ENCODE data around the gene ZNF830. TPM values are rescaled to one million over a fixed set of nuclear protein-coding genes. Genes with fewer than 3 reads are reported as not detected.

Gene ZNF830
- total and polyA plus RNA-seq, 9 of the 15 experiments (the other 6 are each of a cell fraction or from before 2014, with no cell fraction given) = 13.1 to 28.7 (median 21.7) TPM

DNA sequence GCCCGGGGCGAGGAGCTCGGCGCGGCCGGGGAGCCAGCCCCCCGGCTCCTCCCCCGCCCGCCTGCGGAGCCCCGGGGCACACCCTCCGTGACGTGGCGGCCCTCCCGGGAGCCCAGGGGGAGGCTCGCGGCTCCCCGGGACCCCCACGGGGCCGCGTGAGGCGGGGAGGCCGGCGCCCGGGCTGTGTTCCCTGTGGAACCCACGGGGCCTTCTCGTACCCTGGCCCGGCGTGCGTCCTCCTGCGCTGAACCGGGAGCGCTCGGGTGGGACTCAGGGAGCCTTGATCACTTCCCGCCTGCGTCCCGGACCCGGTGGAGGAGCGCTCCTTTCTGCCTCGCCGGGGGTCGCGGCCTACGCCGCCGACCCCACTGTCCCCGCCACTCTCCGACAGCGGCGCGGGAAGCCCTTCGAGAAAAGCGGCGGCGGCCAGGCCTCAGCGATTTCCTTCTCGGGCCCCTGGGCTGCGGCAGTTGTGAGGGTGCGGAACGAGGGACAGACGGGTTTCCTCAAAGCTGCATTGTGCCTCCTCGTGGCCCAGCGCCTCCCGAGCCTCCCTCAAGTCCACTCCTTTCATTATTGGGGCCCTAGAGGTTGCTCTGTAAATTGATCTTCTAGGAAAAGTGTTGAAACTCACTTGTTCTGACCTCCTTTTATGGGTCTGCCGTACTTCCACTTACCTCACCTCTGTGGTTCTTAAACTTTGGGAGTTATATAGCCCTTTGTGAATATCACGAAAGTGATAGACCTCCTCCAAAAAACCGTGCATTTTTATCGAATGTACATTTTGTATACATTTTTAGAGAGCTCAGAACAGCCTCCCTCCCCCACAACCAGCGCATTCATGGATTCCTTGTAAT, 19.6 kb downstream of the ZNF830 start (continued):
- TF ChIP-seq MGA (IDR thresholded peaks at IDR 0.05) = peak; percentile 73
- peak; percentile 78 for TF ChIP-seq RBBP5 (IDR thresholded peaks at IDR 0.05; ENCODE audit: borderline replicate concordance, insufficient read depth, low read length, poor library complexity, severe bottlenecking)
- TF ChIP-seq, protein P1, sequence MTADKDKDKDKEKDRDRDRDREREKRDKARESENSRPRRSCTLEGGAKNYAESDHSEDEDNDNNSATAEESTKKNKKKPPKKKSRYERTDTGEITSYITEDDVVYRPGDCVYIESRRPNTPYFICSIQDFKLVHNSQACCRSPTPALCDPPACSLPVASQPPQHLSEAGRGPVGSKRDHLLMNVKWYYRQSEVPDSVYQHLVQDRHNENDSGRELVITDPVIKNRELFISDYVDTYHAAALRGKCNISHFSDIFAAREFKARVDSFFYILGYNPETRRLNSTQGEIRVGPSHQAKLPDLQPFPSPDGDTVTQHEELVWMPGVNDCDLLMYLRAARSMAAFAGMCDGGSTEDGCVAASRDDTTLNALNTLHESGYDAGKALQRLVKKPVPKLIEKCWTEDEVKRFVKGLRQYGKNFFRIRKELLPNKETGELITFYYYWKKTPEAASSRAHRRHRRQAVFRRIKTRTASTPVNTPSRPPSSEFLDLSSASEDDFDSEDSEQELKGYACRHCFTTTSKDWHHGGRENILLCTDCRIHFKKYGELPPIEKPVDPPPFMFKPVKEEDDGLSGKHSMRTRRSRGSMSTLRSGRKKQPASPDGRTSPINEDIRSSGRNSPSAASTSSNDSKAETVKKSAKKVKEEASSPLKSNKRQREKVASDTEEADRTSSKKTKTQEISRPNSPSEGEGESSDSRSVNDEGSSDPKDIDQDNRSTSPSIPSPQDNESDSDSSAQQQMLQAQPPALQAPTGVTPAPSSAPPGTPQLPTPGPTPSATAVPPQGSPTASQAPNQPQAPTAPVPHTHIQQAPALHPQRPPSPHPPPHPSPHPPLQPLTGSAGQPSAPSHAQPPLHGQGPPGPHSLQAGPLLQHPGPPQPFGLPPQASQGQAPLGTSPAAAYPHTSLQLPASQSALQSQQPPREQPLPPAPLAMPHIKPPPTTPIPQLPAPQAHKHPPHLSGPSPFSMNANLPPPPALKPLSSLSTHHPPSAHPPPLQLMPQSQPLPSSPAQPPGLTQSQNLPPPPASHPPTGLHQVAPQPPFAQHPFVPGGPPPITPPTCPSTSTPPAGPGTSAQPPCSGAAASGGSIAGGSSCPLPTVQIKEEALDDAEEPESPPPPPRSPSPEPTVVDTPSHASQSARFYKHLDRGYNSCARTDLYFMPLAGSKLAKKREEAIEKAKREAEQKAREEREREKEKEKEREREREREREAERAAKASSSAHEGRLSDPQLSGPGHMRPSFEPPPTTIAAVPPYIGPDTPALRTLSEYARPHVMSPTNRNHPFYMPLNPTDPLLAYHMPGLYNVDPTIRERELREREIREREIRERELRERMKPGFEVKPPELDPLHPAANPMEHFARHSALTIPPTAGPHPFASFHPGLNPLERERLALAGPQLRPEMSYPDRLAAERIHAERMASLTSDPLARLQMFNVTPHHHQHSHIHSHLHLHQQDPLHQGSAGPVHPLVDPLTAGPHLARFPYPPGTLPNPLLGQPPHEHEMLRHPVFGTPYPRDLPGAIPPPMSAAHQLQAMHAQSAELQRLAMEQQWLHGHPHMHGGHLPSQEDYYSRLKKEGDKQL (CRISPR knock-in tag; IDR thresholded peaks at IDR 0.05; ENCODE audit: borderline replicate concordance) = no peak
- peak; percentile 91 for TF ChIP-seq ZFX (CRISPR knock-in tag; IDR thresholded peaks at IDR 0.05)
- TF ChIP-seq RAD21 (CRISPR knock-in tag; conservative IDR thresholded peaks at IDR 0.05 in 1 of 2, IDR thresholded peaks at IDR 0.05 in 1 of 2) = peak; percentile 7 to 13; a peak in 2 of 4 replicates

Measured in K562 (cell line).